ENCODE results near the gene MITD1.
A peak's percentile ranks its signal among the peaks of the same experiment; 100 is the strongest.
"Not testable (repeated sequence)": the region's sequence is repeated elsewhere in the genome, so short reads cannot be mapped to it uniquely, and the experiment has no call there.

Gene MITD1

GRCh38 chr2:99154643-99155536 lies 26.0 kb downstream of the MITD1 start, which contains the start of the genes LIPT1 and TSGA10:
LIPT1 (plus strand) TSS chr2:99154967; CDS start chr2:99161958, 6,991 bp downstream.
TSGA10 (minus strand) TSS chr2:99154942; CDS start chr2:99109439, 45,503 bp downstream.
- peak; percentile 87 for DNase-seq

GRCh38 chr2:99153921-99154604 lies 26.8 kb downstream of the MITD1 start:
- no peak for DNase-seq

GRCh38 chr2:99152199-99152895 lies 28.5 kb downstream of the MITD1 start:
- DNase-seq, result no peak

GRCh38 chr2:99150706-99151105 lies 30.2 kb downstream of the MITD1 start:
- DNase-seq, result no peak

GRCh38 chr2:99141110-99142108 lies 39.4 kb downstream of the MITD1 start, which contains the start of gene C2orf15:
C2orf15 (plus strand) TSS chr2:99141707; CDS start chr2:99150559, 8,852 bp downstream.
- peak; percentile 96 for DNase-seq

- no peak for DNase-seq
Observed at GRCh38 chr2:99140860-99141109, 40.1 kb downstream of the MITD1 start.

- DNase-seq, result no peak
Observed at GRCh38 chr2:99140056-99140859, 40.6 kb downstream of the MITD1 start.

GRCh38 chr2:99139003-99139402 lies 41.9 kb downstream of the MITD1 start:
- no peak for DNase-seq

GRCh38 chr2:99135044-99135556 lies 45.8 kb downstream of the MITD1 start:
- DNase-seq, result not testable (repeated sequence)

- no peak for DNase-seq
Observed at GRCh38 chr2:99127981-99128380, 52.9 kb downstream of the MITD1 start.

Measured in activated CD4-positive, alpha-beta T cell treated with anti-CD3 and anti-CD28 coated beads, Interleukin-2, amount 50 U/mL, for 1 hour (primary cell).